Mononuclear cell (primary cell): ENCODE data around the gene HS3ST3B1. TPM values are rescaled to one million over a fixed set of nuclear protein-coding genes. Genes with fewer than 3 reads are reported as not detected.

Experiments
- H3K27me3 ChIP-seq: 2 replicates; pipeline ENCODE4 v1.6.0; 2011; ENCODE audit warnings: low read length, control low read depth; ENCODE audit not compliant: insufficient read depth
- H3K4me1 ChIP-seq: 2 replicates; pipeline ENCODE4 v1.5.1; 2011; ENCODE audit warnings: mild to moderate bottlenecking, low read length, control low read depth; ENCODE audit not compliant: insufficient read depth
- H3K4me3 ChIP-seq: 2 replicates; pipeline ENCODE4 v1.5.1; 2011; ENCODE audit warnings: mild to moderate bottlenecking, low read length, moderate library complexity
- H3K9me3 ChIP-seq: 2 replicates; pipeline ENCODE4 v1.5.1; 2011; ENCODE audit warnings: low read depth, mild to moderate bottlenecking, control low read depth, low read length
- total RNA-seq: library from RNA; depleted of rRNA; stranded (reverse); fragments of >200 nt; gene quantifications from one replicate; pipeline ENCODE4 v1.2.3, GENCODE V29; 2012

The HS3ST3B1 gene
- total RNA-seq, 1 donor = 10.4 TPM

GRCh38 chr17:14298947-14299279 lies 2.0 kb upstream of the HS3ST3B1 start:
- peaks cover 56% of the 10 kb centered on the region for H3K4me1 ChIP-seq
- H3K4me3 ChIP-seq = no peak overlapping the region
- H3K27me3 ChIP-seq = peaks cover 63% of the 10 kb centered on the region
- no peaks in the 10 kb centered on the region for H3K9me3 ChIP-seq

GRCh38 chr17:14299280-14300141 lies 1.4 kb upstream of the HS3ST3B1 start:
- peak overlapping the region; percentile 56 for H3K4me3 ChIP-seq
- H3K9me3 ChIP-seq = no peaks in the 10 kb centered on the region
- H3K4me1 ChIP-seq = peaks cover 62% of the 10 kb centered on the region
- H3K27me3 ChIP-seq = peaks cover 63% of the 10 kb centered on the region

- H3K27me3 ChIP-seq = peaks cover 48% of the 10 kb centered on the region
These were observed 604 bp downstream of the HS3ST3B1 start for GRCh38 chr17:14301279-14302090.

GRCh38 chr17:14302091-14302430 lies 1.2 kb downstream of the HS3ST3B1 start:
- Histone ChIP-seq H3K9me3 (no peaks in the 10 kb centered on the region), H3K4me3 (peak overlapping the region; percentile 56), H3K4me1 (peaks cover 67% of the 10 kb centered on the region), H3K27me3 (peaks cover 42% of the 10 kb centered on the region)

More at GRCh38 chr17:14301279-14302090, 604 bp downstream of the HS3ST3B1 start:
- H3K4me3 ChIP-seq = peak overlapping the region; percentile 56
- H3K9me3 ChIP-seq = no peaks in the 10 kb centered on the region
- H3K4me1 ChIP-seq = peaks cover 70% of the 10 kb centered on the region

- Histone ChIP-seq H3K4me1 (peaks cover 62% of the 10 kb centered on the region), H3K27me3 (peaks cover 37% of the 10 kb centered on the region), H3K4me3 (peak overlapping the region; percentile 56), H3K9me3 (no peaks in the 10 kb centered on the region)
These were observed 1.7 kb downstream of the HS3ST3B1 start for GRCh38 chr17:14302431-14303099.

DNA sequence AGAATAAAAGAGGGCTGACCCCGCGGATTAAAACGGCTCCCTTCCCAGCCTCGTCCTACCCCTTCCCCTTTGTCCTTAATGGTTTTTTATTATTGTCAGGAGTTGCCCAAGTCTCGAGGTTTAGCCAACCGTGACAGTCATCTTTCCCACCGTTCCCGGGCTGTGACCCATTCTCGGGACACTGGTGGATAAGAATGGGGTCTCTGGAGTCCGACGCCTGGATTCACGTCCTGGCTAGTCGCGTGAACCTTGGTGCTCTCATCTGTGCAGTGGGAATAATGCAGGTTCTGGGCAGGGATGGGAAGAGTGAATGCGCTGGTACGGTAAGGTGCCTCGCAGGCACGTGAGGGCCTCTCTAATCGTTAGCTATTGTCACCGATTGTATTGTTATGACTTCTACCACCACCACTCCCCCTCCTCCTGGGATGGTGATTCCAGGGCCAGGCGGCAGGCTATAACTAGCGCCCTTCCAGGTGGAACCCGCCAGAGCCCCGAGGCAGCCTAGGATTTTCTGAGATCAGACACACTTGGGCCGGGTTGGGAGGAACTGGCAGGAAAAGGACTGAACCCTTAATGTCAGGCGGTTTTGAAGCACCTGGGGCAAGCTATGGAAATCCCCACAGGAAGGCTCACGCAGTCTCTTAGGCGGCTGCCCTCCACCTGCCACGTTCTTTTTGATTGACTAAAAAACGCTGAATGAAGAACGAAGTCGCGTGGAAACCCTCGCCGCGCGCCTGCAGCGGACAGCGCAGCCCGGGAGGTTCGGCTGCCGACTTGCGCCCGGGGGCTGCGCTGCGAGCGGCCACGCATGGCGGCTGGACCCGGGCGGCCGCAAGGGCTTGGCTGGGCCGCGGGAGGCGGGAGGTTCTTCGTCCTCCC lies 2.7 kb downstream of the HS3ST3B1 start:
- H3K9me3 ChIP-seq = no peaks in the 10 kb centered on the region
- H3K4me3 ChIP-seq = peak overlapping the region; percentile 56
- peaks cover 57% of the 10 kb centered on the region for H3K4me1 ChIP-seq
- peaks cover 28% of the 10 kb centered on the region for H3K27me3 ChIP-seq

DNA sequence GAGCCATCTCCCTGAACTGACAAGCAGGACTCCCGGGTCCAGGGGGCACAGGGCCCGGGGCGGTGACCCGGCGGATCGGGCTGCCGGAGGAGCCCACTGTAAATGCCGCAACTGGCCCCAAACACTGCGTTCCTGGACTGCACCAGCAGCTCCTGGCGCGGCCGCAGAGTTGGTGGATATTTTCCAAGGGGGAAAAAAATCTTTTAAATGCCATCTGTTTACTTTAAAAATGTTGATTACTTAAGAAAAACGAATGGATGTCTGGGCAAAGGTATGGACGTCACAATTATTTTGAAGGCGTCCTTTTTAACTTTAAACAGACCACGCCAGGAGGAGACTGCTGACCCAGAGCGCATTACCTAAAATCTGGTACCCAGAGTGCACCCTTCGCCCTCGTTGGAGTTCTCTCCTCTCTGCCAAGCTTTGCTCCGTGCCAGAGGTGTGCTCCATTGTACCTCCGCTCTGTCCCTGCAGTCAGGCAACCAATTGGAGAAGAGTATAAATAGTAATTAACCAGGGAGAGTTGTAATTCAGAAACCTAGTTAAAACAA lies 3.4 kb downstream of the HS3ST3B1 start:
- H3K9me3 ChIP-seq = no peaks in the 10 kb centered on the region
- no peak overlapping the region for H3K4me3 ChIP-seq
- H3K4me1 ChIP-seq = peaks cover 61% of the 10 kb centered on the region
- peaks cover 24% of the 10 kb centered on the region for H3K27me3 ChIP-seq

GRCh38 chr17:14304773-14305517 lies 4.1 kb downstream of the HS3ST3B1 start:
- Histone ChIP-seq H3K4me3 (no peak overlapping the region), H3K4me1 (peaks cover 60% of the 10 kb centered on the region), H3K9me3 (no peaks in the 10 kb centered on the region), H3K27me3 (peaks cover 18% of the 10 kb centered on the region)

DNA sequence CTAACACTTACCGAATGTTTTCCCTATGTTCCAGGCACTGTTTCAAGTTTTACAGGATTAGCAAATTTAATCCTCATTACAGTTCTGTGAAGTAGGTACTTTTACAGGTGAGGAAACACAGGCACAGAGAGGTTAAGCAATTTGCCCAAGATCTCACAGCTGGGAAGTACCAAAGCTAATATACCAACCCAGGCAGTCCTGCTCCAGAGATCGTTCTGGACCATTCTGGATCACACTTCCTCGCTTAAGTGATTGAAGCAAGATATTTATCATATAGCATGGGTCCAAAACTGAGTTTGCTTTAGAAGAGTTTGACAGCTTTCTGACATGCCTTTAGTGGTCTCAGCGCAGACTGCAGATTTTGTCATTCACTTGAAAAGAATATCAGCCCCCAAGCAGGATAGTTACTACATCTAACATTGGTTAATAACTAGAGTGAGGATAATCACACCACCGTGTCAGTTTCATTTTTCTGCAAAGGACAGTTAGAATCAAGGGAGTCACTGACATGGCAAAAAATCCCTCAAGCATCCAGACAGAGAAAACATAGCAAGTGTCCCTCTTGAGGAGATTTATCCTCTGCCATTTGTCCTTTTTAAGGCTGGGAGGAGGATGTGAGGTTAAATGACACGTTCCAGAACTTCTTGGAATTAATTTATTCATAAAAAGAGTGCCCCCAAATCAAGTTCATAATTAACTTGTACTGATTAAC lies 5.1 kb downstream of the HS3ST3B1 start:
- Histone ChIP-seq H3K4me1 (peaks cover 53% of the 10 kb centered on the region), H3K27me3 (peaks cover 15% of the 10 kb centered on the region), H3K9me3 (no peaks in the 10 kb centered on the region), H3K4me3 (no peak overlapping the region)

DNA sequence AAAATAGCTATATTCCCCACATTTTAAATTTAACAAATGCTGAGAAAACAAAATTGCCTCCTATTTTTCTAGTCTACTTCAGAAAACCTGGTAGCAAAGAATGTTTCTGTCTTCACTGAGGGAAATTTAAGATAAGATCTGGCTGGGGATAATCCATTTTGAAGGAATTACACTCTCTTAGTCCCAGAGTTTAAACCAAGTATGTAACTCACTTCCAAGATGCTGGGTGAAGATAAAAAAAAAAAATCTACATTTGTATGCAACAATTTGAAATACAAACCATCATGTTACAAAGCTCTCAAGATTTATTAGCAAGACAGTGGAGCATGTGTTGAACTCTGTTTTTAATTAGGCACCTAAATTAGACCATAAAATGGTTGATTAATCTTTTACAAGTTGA lies 5.7 kb downstream of the HS3ST3B1 start:
- Histone ChIP-seq H3K27me3 (peaks cover 15% of the 10 kb centered on the region), H3K9me3 (no peaks in the 10 kb centered on the region), H3K4me3 (no peak overlapping the region), H3K4me1 (peaks cover 54% of the 10 kb centered on the region)

- H3K4me1 ChIP-seq = peaks cover 56% of the 10 kb centered on the region
- peaks cover 15% of the 10 kb centered on the region for H3K27me3 ChIP-seq
- H3K9me3 ChIP-seq = no peaks in the 10 kb centered on the region
- H3K4me3 ChIP-seq = no peak overlapping the region
These were observed 6.7 kb downstream of the HS3ST3B1 start for GRCh38 chr17:14307560-14308024.

GRCh38 chr17:14308636-14308964 lies 7.7 kb downstream of the HS3ST3B1 start:
- Histone ChIP-seq H3K4me3 (peak overlapping the region; percentile 40), H3K27me3 (peaks cover 12% of the 10 kb centered on the region), H3K4me1 (peaks cover 48% of the 10 kb centered on the region), H3K9me3 (no peaks in the 10 kb centered on the region)
